Measurements from ENCODE around the gene AHCYL1. TPM values are rescaled to one million over a fixed set of nuclear protein-coding genes. Genes with fewer than 3 reads are reported as not detected.

The AHCYL1 gene
- total RNA-seq, 3 donors from 2014 or later, result 87.5 to 116 (median 87.8) TPM

- TF ChIP-seq, protein P1, sequence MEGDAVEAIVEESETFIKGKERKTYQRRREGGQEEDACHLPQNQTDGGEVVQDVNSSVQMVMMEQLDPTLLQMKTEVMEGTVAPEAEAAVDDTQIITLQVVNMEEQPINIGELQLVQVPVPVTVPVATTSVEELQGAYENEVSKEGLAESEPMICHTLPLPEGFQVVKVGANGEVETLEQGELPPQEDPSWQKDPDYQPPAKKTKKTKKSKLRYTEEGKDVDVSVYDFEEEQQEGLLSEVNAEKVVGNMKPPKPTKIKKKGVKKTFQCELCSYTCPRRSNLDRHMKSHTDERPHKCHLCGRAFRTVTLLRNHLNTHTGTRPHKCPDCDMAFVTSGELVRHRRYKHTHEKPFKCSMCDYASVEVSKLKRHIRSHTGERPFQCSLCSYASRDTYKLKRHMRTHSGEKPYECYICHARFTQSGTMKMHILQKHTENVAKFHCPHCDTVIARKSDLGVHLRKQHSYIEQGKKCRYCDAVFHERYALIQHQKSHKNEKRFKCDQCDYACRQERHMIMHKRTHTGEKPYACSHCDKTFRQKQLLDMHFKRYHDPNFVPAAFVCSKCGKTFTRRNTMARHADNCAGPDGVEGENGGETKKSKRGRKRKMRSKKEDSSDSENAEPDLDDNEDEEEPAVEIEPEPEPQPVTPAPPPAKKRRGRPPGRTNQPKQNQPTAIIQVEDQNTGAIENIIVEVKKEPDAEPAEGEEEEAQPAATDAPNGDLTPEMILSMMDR (IDR thresholded peaks at IDR 0.05), result no peak
- Histone ChIP-seq H3K36me3 (ENCODE audit: low read depth) (peaks cover 29% of the 10 kb centered on the region), H3K4me1 (ENCODE audit: low read depth) (peaks cover 6% of the 10 kb centered on the region), H3K9me3 (no peaks in the 10 kb centered on the region), H3K4me3 (no peak overlapping the region)
- ATAC-seq, result no peak
- no peak for DNase-seq
- intact Hi-C loops (cut with DNase I, micrococcal nuclease), result no loop called here
Measured at GRCh38 chr1:110047463-110047862, 62.9 kb downstream of the AHCYL1 start.

GRCh38 chr1:110048240-110048639 is 63.7 kb downstream of the AHCYL1 start:
- Histone ChIP-seq H3K4me1 (ENCODE audit: low read depth) (peaks cover 6% of the 10 kb centered on the region), H3K9me3 (no peaks in the 10 kb centered on the region), H3K36me3 (ENCODE audit: low read depth) (peaks cover 21% of the 10 kb centered on the region), H3K4me3 (no peak overlapping the region)
- TF ChIP-seq, protein P1 (IDR thresholded peaks at IDR 0.05), result no peak
- no peak for ATAC-seq
- no peak for DNase-seq
- intact Hi-C loops (cut with DNase I, micrococcal nuclease), result no loop called here

DNA sequence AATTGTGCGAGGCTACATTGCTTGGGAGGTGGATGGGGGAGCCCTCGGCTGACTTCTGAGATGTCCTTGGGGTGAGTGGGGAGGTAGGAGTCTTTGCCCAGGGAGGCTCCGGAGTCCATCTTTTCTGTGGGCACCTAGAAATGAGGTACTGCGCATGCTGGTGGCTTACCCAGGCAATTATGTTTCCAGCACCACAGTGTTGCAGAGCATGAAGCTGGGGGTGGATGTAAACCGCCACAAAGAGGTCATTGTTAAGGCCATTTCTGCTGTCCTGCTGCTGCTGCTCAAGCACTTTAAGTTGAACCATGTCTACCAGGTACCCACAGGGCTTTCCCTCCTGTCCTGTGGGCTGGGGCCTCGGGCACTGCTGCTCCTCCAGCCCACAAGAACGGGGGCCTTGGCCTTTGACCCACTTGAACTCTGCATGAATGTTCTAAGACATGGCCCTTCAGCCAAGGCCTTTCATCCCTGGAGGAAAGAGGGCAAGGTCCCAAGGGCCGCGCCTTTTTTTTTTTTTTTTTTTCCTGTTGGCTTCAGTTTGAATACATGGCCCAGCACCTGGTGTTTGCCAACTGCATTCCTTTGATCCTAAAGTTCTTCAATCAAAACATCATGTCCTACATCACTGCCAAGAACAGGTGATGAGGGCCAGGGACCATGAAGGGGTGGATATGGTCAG is 64.5 kb downstream of the AHCYL1 start:
- intact Hi-C loops (cut with DNase I, micrococcal nuclease), result no loop called here
- Histone ChIP-seq H3K9me3 (no peaks in the 10 kb centered on the region), H3K4me3 (no peak overlapping the region), H3K36me3 (ENCODE audit: low read depth) (peaks cover 13% of the 10 kb centered on the region), H3K4me1 (ENCODE audit: low read depth) (peaks cover 6% of the 10 kb centered on the region)
- TF ChIP-seq, protein P1 (IDR thresholded peaks at IDR 0.05), result no peak
- ATAC-seq, result peak; percentile 86
- peak in 1 of 3 donors; percentile 44 for DNase-seq

DNA sequence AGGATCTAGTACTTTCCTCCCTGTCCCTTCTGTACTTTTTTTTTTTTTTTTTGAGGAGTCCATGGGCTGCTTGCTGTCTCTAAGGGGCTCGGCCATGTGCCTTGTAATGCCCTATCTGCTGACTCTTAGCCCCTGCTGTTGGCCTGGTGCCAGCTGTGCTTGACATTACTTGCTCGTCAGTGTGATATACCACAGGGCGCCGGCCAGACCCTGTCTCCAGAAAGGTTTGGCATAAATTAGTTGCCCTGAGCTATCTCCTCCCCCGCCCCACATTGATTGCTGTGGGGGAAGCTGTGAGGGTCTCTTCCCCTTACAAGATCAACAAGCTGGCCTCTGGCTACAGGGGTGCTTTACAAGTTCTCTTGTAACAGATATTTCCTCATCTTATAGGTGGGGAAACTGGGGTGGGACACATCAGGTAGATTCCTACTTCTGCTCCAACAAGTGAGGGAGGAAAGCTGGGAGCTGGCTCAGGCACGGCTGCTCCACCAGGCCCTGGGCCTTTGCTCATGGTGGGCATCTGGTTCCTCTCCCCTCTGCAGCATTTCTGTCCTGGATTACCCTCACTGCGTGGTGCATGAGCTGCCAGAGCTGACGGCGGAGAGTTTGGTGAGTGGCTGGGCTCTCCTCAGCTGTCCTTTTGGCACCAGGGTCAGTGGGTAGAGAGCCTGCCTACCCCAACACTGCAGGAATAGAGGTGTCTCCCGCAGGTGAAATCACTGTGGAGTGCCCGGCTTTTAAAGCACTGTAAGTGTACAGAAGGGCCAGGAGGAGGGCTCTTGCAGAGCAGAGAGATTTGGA is 65.4 kb downstream of the AHCYL1 start:
- intact Hi-C loops (cut with DNase I, micrococcal nuclease), result loop anchor here in 1 of 2 donors (5.0 kb wide), 1 partner anchor 57 kb away; no protein-coding TSS in a partner anchor
- H3K4me3 ChIP-seq, result no peak overlapping the region
- H3K4me1 ChIP-seq (ENCODE audit: low read depth), result peaks cover 6% of the 10 kb centered on the region
- H3K9me3 ChIP-seq, result no peaks in the 10 kb centered on the region
- TF ChIP-seq, protein P1 (IDR thresholded peaks at IDR 0.05), result no peak
- H3K36me3 ChIP-seq (ENCODE audit: low read depth), result peaks cover 13% of the 10 kb centered on the region
- ATAC-seq, result no peak
- peak in 1 of 3 donors; percentile 58 for DNase-seq

- no peak for ATAC-seq
- TF ChIP-seq, protein P1 (IDR thresholded peaks at IDR 0.05), result no peak
- H3K4me1 ChIP-seq (ENCODE audit: low read depth), result peaks cover 11% of the 10 kb centered on the region
- no peak for DNase-seq
- intact Hi-C loops (cut with DNase I, micrococcal nuclease), result loop anchor here in 1 of 2 donors (5.0 kb wide), 1 partner anchor 57 kb away; no protein-coding TSS in a partner anchor
- H3K9me3 ChIP-seq, result no peaks in the 10 kb centered on the region
- peaks cover 13% of the 10 kb centered on the region for H3K36me3 ChIP-seq (ENCODE audit: low read depth)
- no peak overlapping the region for H3K4me3 ChIP-seq
Measured at GRCh38 chr1:110050602-110051261, 66.2 kb downstream of the AHCYL1 start.

Measured in mucosa of descending colon (tissue), 3 donors.